NCI-H446 treated with DMSO at 0.1 percent for 48 hours (cell line): ENCODE measurements around the gene C22orf39.

Experiments used
- DNase-seq: peaks from one replicate; lab custom pipeline; 2025; lab: John Stamatoyannopoulos, UW

Gene C22orf39, protein sequence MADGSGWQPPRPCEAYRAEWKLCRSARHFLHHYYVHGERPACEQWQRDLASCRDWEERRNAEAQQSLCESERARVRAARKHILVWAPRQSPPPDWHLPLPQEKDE

DNA sequence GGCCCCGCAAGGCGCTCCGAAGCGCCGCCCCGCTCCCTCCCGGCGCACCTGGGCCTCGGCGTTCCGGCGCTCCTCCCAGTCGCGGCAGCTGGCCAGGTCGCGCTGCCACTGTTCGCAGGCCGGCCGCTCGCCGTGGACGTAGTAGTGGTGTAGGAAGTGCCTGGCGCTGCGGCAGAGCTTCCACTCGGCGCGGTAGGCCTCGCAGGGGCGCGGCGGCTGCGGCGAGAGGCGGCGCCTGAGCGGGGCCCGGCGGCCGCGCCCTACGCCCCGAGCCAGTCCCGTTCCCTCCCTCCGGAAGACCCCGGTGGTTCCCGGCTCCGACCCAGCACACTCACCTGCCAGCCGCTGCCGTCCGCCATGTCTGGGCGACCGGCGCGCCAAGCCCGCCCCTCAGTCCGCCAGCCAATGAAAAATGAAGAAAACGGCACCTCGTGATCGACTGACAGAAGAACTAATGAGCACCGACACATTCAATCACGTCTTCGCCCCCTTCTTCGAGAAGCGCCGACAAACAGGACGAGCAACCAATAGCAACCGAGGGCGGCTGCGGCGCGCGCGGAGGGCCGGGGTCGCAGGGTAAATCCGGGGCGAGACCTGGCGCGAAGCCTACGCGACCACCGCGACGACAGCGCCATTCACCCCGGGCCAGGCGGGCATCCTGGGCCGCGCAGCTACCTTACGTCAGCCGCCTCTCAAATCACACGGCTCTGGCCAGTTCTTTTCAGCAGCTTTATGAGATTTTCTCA lies at the start of gene C22orf39:
Gene C22orf39 (minus strand): TSS at position 382 of the 746 bp plus-strand sequence. CDS start 23 bp downstream, at position 359.
- peak; percentile 95 for DNase-seq

DNA sequence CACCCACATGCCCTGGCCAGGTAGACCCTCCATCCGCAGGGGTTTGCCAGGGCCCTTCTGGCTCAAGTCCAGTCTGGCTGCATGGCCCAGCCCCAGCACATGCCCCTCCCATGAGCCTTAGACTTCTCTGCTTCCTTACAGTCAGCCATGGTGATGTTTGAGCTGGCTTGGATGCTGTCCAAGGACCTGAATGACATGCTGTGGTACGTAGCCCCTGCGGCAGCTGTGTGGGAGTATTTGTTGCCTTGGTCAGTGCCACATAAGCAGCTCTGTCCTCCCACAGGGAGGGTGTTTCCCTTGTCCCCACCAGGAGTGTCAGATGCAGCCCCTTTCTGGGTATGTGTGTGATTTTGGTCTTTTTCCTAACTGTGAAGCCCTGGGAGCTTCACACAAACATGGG lies 49.7 kb upstream of the C22orf39 start:
- DNase-seq = no peak

GRCh38 chr22:19496324-19496630 lies 48.8 kb upstream of the C22orf39 start:
- no peak for DNase-seq

- DNase-seq = no peak
These were observed 48.2 kb upstream of the C22orf39 start for GRCh38 chr22:19495562-19496323.

DNA sequence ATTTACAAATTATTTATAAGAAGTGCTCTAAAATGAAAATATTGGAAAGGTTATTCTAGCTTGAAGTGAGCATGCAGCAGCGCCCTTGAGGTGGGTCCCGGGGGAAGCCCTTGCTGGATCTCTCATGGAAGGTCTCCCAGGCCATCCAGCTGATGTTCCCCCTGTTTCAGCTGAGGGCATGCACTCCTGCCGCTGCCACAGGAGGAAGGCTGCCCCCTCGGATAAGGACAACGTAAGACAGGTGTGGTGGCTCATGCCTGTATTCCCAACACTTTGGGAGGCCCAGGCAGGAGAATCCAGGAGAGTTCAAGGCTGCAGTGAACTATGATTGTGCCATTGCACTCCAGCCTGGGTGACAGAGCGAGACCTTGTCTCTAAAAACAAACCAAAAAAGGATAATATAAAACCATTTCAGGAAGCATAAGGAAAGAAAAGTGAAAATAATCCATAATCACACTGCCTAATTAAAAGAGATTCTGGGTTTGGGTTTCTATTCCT lies 47.2 kb upstream of the C22orf39 start:
- no peak for DNase-seq

DNA sequence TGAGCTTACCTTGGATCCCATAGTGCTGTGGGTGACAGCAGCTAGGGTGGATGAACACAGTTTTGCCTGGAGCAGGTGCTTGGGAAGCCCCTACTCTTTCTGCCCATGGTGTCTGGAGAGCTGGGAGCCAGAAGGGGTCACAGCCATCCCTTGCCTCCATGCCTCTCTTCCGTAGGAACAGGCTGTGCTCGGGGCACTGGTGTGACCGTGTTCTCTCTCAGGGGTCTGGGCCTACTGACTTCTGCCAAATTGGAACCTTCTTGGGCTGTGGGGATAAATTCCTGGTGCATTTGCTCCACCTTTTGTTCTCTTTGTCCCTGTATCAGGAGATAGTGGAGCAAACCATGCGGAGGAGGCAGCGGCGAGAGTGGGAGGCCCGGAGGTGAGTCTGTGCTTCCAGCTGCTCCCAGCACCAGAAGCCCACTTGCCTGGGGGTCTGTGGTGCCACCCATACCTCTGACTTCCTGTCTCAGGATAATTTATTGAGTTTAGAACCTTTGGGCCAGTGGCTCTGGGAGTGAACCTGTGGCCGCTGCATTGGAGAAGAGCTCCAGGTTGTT lies 46.6 kb upstream of the C22orf39 start:
- no peak for DNase-seq

GRCh38 chr22:19492504-19493174 lies 45.1 kb upstream of the C22orf39 start:
- no peak for DNase-seq

GRCh38 chr22:19490628-19491230 lies 43.2 kb upstream of the C22orf39 start:
- no peak for DNase-seq

GRCh38 chr22:19488884-19489843 lies 41.7 kb upstream of the C22orf39 start:
- no peak for DNase-seq

GRCh38 chr22:19488285-19488684 lies 40.8 kb upstream of the C22orf39 start:
- no peak for DNase-seq

- no peak for DNase-seq
These were observed 36.2 kb upstream of the C22orf39 start for GRCh38 chr22:19483481-19484244.

DNA sequence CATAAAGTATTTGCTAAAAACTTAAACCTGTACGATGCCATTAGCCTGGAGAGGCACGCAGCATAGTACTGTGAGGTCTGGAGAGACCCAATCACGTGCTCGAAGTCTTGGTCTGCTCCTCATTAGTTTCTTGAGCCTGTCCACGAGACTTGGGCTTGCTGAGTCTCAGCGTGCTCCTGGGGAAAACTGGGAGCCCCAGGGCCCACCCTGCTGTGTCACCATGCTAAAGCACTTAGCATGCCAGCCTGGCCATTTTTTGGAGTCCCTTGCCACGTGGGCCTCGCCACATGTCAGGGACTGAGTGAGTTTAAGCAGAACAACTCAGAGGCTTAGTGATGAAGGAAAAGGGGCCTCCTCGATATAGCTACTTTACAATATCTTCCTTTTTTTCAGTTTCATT lies 34.8 kb upstream of the C22orf39 start:
- no peak for DNase-seq

DNA sequence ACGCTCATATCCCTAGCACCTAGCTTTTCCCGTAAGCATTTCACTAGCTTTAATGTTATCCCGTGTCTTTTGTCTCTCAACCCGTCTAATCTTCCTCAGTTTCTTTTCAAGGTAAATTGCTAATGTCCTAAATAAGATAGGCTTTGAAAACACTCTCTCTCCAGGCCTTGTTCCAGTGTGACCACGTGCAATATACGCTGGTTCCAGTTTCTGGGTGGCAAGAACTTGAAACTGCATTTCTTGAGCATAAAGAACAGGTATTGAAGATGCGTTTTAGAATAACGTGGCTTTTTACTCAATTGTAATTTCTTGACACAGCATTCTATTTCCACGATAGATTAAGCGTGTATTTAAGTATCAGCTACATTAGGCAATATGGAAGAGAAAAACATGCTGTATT lies 33.3 kb upstream of the C22orf39 start:
- no peak for DNase-seq

- DNase-seq = no peak
These were observed 32.7 kb upstream of the C22orf39 start for GRCh38 chr22:19480173-19480568.

GRCh38 chr22:19479355-19480172 lies 32.1 kb upstream of the C22orf39 start, which contains the start of gene CDC45:
Gene CDC45 (plus strand): TSS chr22:19479920. CDS start chr22:19479969, 49 bp downstream.
- DNase-seq = peak; percentile 98

GRCh38 chr22:19478901-19479354 lies 31.4 kb upstream of the C22orf39 start, which contains the start of gene UFD1:
Gene UFD1 (minus strand): TSS chr22:19479193. CDS start chr22:19479085, 108 bp downstream.
- DNase-seq = peak; percentile 85

DNA sequence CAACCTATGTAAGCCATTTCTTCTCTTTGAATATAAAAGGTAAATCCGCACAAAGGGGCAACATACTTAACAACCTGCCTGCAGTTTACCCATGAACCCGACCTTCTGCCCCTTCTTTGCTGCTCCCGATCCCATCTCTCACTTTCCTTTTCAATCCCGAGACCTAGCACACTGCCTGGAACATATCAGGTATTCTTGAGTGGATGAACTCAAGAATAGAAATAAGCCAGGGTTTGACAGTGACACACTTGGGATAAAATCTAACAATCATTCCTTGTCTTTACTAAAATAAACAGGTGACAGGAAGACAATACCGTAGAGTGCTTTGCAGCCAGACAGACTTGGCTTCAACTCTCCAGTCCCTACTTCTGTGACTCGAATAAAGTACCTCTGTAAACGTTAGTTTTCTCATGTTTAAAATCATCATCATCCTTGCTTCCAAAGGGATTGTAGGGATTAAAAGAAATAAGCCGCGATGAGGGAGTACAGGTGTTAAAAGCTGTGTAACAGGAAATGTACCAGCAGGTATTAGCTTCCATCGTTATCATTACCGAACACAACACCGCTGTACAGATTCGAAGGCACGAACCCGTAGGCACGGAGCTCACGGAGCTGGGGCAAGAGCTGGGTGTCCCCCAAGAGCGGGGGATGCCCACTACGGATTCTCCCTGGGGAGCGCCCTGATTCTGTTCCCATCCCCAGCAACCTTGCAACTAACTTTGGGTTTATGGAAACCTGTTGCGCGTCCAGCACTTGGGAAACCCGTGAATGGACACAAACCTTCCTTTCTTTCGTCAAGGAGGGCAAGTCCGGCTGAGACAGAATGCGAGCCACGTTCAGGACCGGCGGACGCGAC lies 30.8 kb upstream of the C22orf39 start:
- no peak for DNase-seq
